Neuronal stem cell (in vitro differentiated cells): ENCODE data around the gene MTG1.
"Not testable (repeated sequence)": the region's sequence is repeated elsewhere in the genome, so short reads cannot be mapped to it uniquely, and the experiment has no call there.

Source experiments
- DNase-seq: peaks from one replicate; pipeline ENCODE4 v3.0.0-alpha.2; 2013; ENCODE audit warnings: low spot score
- H2AFZ ChIP-seq: one replicate; pipeline ENCODE4 v1.6.1; 2013; ENCODE audit warnings: mild to moderate bottlenecking, low read length, inconsistent platforms
- H2AK5ac ChIP-seq: 2 replicates; pipeline ENCODE4 v1.6.1; 2013; ENCODE audit warnings: low read depth, mild to moderate bottlenecking, inconsistent platforms, low read length, moderate library complexity, mixed read lengths
- H2BK120ac ChIP-seq: 2 replicates; pipeline ENCODE4 v1.6.1; 2013; ENCODE audit warnings: low read depth, mild to moderate bottlenecking, inconsistent platforms, low read length, moderate library complexity, mixed read lengths
- H2BK12ac ChIP-seq: one replicate; pipeline ENCODE4 v1.6.1; 2013; ENCODE audit warnings: low read length, inconsistent platforms
- H2BK15ac ChIP-seq: 2 replicates; pipeline ENCODE4 v1.6.1; 2013; ENCODE audit warnings: mild to moderate bottlenecking, low read length, inconsistent platforms, mixed read lengths
- H2BK5ac ChIP-seq: one replicate; pipeline ENCODE4 v1.6.1; 2013; ENCODE audit warnings: inconsistent platforms, mild to moderate bottlenecking, low read length, moderate library complexity
- H3K14ac ChIP-seq: one replicate; pipeline ENCODE4 v1.6.1; 2013; ENCODE audit warnings: low read length, inconsistent platforms
- H3K18ac ChIP-seq: 2 replicates; pipeline ENCODE4 v1.6.1; 2013; ENCODE audit warnings: low read length, inconsistent platforms
- H3K23ac ChIP-seq: 2 replicates; pipeline ENCODE4 v1.6.1; 2013; ENCODE audit warnings: low read depth, mild to moderate bottlenecking, mixed read lengths, low read length, inconsistent platforms; ENCODE audit not compliant: poor library complexity
- H3K27ac ChIP-seq: replicated peaks from 3 replicates; pipeline ENCODE4 v1.5.1; 2013; ENCODE audit warnings: low read length, inconsistent platforms
- H3K27me3 ChIP-seq, 3 experiments: 2 replicates each; pipeline ENCODE4 v1.6.1; 2013; ENCODE audit warnings: low read length in 3 of 3, mild to moderate bottlenecking in 2 of 3, inconsistent platforms in 1 of 3, low read depth in 1 of 3, mixed read lengths in 1 of 3, moderate library complexity in 1 of 3; ENCODE audit not compliant: control insufficient read depth in 3 of 3, insufficient read depth in 3 of 3
- H3K36me3 ChIP-seq, 2 donors: replicated peaks in 1 of 2; 2 replicates each; pipeline ENCODE4 v1.6.1; 2013; ENCODE audit warnings: low read length in 2 of 2; ENCODE audit not compliant: control insufficient read depth in 2 of 2, insufficient read depth in 2 of 2
- H3K4ac ChIP-seq: 2 replicates; pipeline ENCODE4 v1.6.1; 2013; ENCODE audit warnings: inconsistent platforms, mild to moderate bottlenecking, low read length, moderate library complexity
- H3K4me1 ChIP-seq, 2 donors: 1 replicate in 1 of 2; 2 replicates in 1 of 2; pipeline ENCODE4 v1.6.1; 2013; ENCODE audit warnings: low read length in 2 of 2, low read depth in 1 of 2; ENCODE audit not compliant: control insufficient read depth in 2 of 2, insufficient read depth in 1 of 2
- H3K4me2 ChIP-seq: one replicate; pipeline ENCODE4 v1.6.1; 2013; ENCODE audit warnings: mild to moderate bottlenecking, low read length, inconsistent platforms; ENCODE audit not compliant: insufficient read depth, poor library complexity, severe bottlenecking
- H3K4me3 ChIP-seq, 2 donors: 2 replicates each; pipeline ENCODE4 v1.5.1; 2013; ENCODE audit warnings: low read length in 2 of 2, mild to moderate bottlenecking in 2 of 2, inconsistent platforms in 1 of 2, moderate library complexity in 1 of 2
- H3K79me1 ChIP-seq: one replicate; pipeline ENCODE4 v1.6.1; 2013; ENCODE audit warnings: low read depth, mild to moderate bottlenecking, inconsistent platforms, low read length, moderate library complexity
- H3K9ac ChIP-seq: one replicate; pipeline ENCODE4 v1.6.1; 2013; ENCODE audit warnings: mild to moderate bottlenecking, low read depth, low read length, inconsistent platforms; ENCODE audit not compliant: poor library complexity
- H3K9me3 ChIP-seq, 2 donors: replicated peaks in 1 of 2; 2 replicates each; pipeline versions ENCODE3 to v1.6.1; 2013; ENCODE audit warnings: low read length in 2 of 2, mild to moderate bottlenecking in 2 of 2, inconsistent platforms in 1 of 2, low read depth in 1 of 2, mixed read lengths in 1 of 2, moderate library complexity in 1 of 2; ENCODE audit not compliant: control insufficient read depth in 2 of 2, insufficient read depth in 1 of 2
- H4K8ac ChIP-seq: one replicate; pipeline ENCODE4 v1.6.1; 2013; ENCODE audit warnings: low read depth, mild to moderate bottlenecking, inconsistent platforms, low read length, moderate library complexity
- H4K91ac ChIP-seq: one replicate; pipeline ENCODE4 v1.6.1; 2013; ENCODE audit warnings: low read length, low read depth, mild to moderate bottlenecking, inconsistent platforms; ENCODE audit not compliant: poor library complexity
- WGBS, 2 donors: extraction: QIAGEN DNeasy Blood & Tissue Kit; methylation state at CpG; one replicate each; pipeline ENCODE4 v1.1.7; 2013; ENCODE audit warnings: missing lambda C conversion rate in 2 of 2, mixed read lengths in 1 of 2; ENCODE audit not compliant: insufficient read length in 2 of 2, insufficient replicate concordance in 1 of 2; ENCODE audit errors: extremely low coverage in 2 of 2; 5-methylcytosine and 5-hydroxymethylcytosine counted together

MTG1 gene

DNA sequence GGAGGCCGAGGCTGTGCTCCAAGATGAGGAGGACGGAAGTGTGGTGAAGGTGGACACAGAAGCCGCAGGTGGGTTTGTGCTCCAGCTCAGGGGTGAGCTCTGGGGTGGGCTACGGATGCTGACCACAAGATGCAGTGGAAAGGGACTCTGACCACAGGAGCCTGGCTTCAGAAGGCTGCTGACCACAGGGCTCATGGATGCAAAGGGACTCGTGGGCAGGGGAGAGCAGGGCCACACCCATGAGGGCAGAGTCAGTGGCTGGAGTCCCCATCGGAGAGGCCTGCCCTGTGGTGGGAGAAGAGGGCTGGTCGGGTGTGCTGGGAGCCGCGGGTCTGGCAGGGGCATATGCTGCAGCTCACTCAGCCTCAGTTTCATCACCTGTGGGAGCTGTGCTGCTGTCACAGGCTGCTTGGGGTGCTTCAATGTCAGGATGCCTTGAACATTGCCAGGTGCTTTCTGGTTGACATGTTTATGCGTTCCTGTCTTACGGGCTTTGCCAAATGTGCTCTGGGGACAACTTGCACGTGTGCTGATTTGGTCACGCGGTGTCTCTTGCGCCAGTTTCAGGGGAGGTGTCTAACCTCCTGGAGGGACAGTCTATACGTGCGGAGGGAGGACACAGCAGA, 73.4 kb downstream of the MTG1 start:
- H3K23ac ChIP-seq = no peak overlapping the region
- no peak overlapping the region for H3K4ac ChIP-seq
- no peaks in the 10 kb centered on the region for H3K36me3 ChIP-seq
- H3K4me3 ChIP-seq = no peak overlapping the region
- no peak overlapping the region for H2BK15ac ChIP-seq
- no peaks in the 10 kb centered on the region for H3K4me1 ChIP-seq
- H3K27ac ChIP-seq = no peak overlapping the region
- no peak overlapping the region for H3K14ac ChIP-seq
- H4K91ac ChIP-seq = no peak overlapping the region
- no peak overlapping the region for H3K4me2 ChIP-seq
- H2BK5ac ChIP-seq = no peak overlapping the region
- H2BK120ac ChIP-seq = no peak overlapping the region
- no CpG with 5 or more reads among the region's 17 CpGs for WGBS, 2 donors
- no peak overlapping the region for H3K9ac ChIP-seq
- no peak overlapping the region for H3K18ac ChIP-seq
- H2AFZ ChIP-seq = no peak overlapping the region
- H3K79me1 ChIP-seq = no peaks in the 10 kb centered on the region
- H3K27me3 ChIP-seq = no peaks in the 10 kb centered on the region
- peaks cover 0 to 49% of the 10 kb centered on the region in 2 donors for H3K9me3 ChIP-seq
- no peak for DNase-seq
- no peak overlapping the region for H2BK12ac ChIP-seq
- no peak overlapping the region for H4K8ac ChIP-seq
- no peak overlapping the region for H2AK5ac ChIP-seq

- H3K27ac ChIP-seq, H3K18ac ChIP-seq, H2BK12ac ChIP-seq, H3K9ac ChIP-seq, H3K14ac ChIP-seq, H2BK5ac ChIP-seq, H3K4ac ChIP-seq, H2AFZ ChIP-seq, H3K36me3 ChIP-seq, H4K8ac ChIP-seq, H3K79me1 ChIP-seq, H2AK5ac ChIP-seq, H3K4me1 ChIP-seq, H2BK15ac ChIP-seq, H3K4me2 ChIP-seq, H4K91ac ChIP-seq, DNase-seq, H2BK120ac ChIP-seq, H3K4me3 ChIP-seq, H3K23ac ChIP-seq: not testable (repeated sequence)
- peaks cover 0 to 11% (median 0%) of the 10 kb centered on the region in 3 experiments for H3K27me3 ChIP-seq
- WGBS, 2 donors = no CpG with 5 or more reads among the region's 3 CpGs
- peaks cover 0 to 54% of the 10 kb centered on the region in 2 donors for H3K9me3 ChIP-seq
Measured at GRCh38 chr10:133469205-133469604, 75.2 kb downstream of the MTG1 start.

- no peaks in the 10 kb centered on the region for H3K4me1 ChIP-seq
- H3K4me3 ChIP-seq = no peak overlapping the region
- H4K91ac ChIP-seq = no peak overlapping the region
- no peak overlapping the region for H3K9ac ChIP-seq
- H3K23ac ChIP-seq = no peak overlapping the region
- no peak overlapping the region for H4K8ac ChIP-seq
- H3K79me1 ChIP-seq = no peaks in the 10 kb centered on the region
- H2BK12ac ChIP-seq = no peak overlapping the region
- H3K36me3 ChIP-seq = no peaks in the 10 kb centered on the region
- no peak overlapping the region for H2AK5ac ChIP-seq
- H3K27me3 ChIP-seq = peaks cover 0 to 30% (median 0%) of the 10 kb centered on the region in 3 experiments
- H3K4me2 ChIP-seq = no peak overlapping the region
- H2BK15ac ChIP-seq = no peak overlapping the region
- no peak overlapping the region for H3K27ac ChIP-seq
- no peak overlapping the region for H2BK120ac ChIP-seq
- H3K9me3 ChIP-seq = peaks cover 0 to 50% of the 10 kb centered on the region in 2 donors
- no peak for DNase-seq
- H2BK5ac ChIP-seq = no peak overlapping the region
- peak overlapping the region; percentile 82 for H3K14ac ChIP-seq
- no peak overlapping the region for H3K18ac ChIP-seq
- WGBS, 2 donors = no CpG with 5 or more reads among the region's 7 CpGs
- H3K4ac ChIP-seq = no peak overlapping the region
- H2AFZ ChIP-seq = no peak overlapping the region
Measured at GRCh38 chr10:133471300-133472109, 77.5 kb downstream of the MTG1 start.
